GM10266 (cell line): Measurements from ENCODE around the gene DNAH11.

Experiments used
- DNase-seq: peaks from one replicate; pipeline ENCODE4 v3.0.0; 2012; ENCODE audit errors: extremely low spot score
- TF ChIP-seq, protein P1 (sequence below): IDR thresholded peaks from 2 replicates; pipeline ENCODE4 v1.5.1; 2012; ENCODE audit warnings: mild to moderate bottlenecking, low read depth; ENCODE audit not compliant: control insufficient read depth, insufficient read depth; ENCODE audit errors: missing control alignments

The DNAH11 gene, protein sequence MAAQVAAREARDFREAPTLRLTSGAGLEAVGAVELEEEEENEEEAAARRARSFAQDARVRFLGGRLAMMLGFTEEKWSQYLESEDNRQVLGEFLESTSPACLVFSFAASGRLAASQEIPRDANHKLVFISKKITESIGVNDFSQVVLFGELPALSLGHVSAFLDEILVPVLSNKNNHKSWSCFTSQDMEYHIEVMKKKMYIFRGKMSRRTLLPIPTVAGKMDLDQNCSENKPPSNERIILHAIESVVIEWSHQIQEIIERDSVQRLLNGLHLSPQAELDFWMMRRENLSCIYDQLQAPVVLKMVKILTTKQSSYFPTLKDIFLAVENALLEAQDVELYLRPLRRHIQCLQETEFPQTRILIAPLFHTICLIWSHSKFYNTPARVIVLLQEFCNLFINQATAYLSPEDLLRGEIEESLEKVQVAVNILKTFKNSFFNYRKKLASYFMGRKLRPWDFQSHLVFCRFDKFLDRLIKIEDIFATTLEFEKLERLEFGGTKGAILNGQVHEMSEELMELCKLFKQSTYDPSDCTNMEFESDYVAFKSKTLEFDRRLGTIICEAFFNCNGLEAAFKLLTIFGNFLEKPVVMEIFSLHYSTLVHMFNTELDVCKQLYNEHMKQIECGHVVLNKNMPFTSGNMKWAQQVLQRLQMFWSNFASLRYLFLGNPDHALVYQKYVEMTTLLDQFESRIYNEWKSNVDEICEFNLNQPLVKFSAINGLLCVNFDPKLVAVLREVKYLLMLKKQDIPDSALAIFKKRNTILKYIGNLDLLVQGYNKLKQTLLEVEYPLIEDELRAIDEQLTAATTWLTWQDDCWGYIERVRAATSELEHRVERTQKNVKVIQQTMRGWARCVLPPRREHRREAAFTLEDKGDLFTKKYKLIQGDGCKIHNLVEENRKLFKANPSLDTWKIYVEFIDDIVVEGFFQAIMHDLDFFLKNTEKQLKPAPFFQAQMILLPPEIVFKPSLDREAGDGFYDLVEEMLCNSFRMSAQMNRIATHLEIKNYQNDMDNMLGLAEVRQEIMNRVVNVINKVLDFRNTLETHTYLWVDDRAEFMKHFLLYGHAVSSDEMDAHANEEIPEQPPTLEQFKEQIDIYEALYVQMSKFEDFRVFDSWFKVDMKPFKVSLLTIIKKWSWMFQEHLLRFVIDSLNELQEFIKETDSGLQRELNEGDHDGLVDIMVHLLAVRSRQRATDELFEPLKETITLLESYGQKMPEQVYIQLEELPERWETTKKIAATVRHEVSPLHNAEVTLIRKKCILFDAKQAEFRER (N-terminal part only)

DNA sequence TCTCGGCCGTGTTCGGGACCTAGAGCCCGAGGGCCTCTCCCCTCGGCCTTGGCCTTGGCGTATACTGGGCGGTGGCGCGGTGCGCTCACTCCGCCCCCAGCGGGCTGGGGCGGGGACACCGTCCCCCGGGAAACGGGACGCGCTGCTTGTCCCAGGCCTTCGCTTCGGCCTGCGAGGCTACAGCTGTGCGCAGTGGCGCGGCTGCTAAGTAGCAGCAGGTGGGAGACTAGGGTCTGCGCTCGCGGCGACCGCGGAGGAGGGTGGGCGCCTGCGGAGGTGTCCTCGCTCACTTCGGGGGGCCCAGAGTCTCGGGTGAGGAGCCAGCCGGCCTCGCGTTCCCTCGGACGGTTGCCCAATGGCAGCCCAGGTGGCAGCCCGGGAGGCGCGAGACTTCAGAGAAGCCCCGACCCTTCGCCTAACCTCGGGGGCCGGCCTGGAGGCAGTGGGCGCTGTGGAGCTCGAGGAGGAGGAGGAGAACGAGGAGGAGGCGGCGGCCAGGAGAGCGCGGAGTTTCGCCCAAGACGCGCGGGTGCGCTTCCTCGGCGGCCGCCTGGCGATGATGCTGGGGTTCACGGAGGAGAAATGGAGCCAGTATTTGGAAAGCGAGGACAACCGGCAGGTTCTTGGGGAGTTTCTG, at the start of gene DNAH11:
Gene DNAH11, plus strand, starts transcription at position 149 of the 637 bp plus-strand sequence. Its CDS starts 207 bp downstream, at position 356.
- peak; percentile 85 for DNase-seq
- TF ChIP-seq, protein P1, sequence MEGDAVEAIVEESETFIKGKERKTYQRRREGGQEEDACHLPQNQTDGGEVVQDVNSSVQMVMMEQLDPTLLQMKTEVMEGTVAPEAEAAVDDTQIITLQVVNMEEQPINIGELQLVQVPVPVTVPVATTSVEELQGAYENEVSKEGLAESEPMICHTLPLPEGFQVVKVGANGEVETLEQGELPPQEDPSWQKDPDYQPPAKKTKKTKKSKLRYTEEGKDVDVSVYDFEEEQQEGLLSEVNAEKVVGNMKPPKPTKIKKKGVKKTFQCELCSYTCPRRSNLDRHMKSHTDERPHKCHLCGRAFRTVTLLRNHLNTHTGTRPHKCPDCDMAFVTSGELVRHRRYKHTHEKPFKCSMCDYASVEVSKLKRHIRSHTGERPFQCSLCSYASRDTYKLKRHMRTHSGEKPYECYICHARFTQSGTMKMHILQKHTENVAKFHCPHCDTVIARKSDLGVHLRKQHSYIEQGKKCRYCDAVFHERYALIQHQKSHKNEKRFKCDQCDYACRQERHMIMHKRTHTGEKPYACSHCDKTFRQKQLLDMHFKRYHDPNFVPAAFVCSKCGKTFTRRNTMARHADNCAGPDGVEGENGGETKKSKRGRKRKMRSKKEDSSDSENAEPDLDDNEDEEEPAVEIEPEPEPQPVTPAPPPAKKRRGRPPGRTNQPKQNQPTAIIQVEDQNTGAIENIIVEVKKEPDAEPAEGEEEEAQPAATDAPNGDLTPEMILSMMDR = no peak

DNA sequence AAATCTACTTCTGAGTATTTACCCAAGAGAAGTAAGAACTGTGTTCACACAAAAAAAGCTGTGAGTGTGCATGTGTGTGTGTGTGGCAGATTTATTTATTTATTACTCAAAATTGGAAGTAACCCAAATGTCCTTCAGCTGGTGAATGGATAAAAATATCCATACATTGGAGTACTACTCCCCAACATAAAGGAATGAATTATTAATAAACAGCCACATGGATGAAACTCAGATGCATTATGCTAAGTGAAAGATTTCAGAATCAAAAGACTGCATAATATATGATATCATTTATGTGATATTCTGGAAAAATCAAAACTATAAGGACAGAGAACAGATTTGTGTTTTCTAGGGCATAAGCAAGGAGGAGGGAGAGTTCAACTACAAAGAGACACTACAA, 47.1 kb upstream of the DNAH11 start:
- TF ChIP-seq, protein P1 = no peak
- DNase-seq = no peak

DNA sequence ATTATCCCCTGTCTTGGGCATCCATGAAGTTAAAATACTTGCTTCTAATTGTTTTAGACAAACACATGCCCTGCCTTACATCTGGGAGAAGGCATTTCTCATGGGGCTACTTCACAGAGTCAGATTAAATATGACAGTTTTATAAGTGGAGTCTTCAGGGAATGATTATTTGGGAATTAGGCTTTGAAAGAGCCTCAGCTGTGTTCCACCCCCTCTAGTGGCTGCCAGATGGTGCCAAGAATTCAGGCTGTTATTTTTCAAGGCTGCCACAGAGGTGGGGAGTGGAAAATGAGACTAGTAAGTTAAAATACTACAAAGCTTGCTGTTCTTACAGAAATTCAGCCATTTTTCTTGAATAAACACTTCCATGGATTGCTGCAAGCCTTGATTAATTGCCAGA, 45.8 kb upstream of the DNAH11 start:
- TF ChIP-seq, protein P1 = no peak
- DNase-seq = no peak

DNA sequence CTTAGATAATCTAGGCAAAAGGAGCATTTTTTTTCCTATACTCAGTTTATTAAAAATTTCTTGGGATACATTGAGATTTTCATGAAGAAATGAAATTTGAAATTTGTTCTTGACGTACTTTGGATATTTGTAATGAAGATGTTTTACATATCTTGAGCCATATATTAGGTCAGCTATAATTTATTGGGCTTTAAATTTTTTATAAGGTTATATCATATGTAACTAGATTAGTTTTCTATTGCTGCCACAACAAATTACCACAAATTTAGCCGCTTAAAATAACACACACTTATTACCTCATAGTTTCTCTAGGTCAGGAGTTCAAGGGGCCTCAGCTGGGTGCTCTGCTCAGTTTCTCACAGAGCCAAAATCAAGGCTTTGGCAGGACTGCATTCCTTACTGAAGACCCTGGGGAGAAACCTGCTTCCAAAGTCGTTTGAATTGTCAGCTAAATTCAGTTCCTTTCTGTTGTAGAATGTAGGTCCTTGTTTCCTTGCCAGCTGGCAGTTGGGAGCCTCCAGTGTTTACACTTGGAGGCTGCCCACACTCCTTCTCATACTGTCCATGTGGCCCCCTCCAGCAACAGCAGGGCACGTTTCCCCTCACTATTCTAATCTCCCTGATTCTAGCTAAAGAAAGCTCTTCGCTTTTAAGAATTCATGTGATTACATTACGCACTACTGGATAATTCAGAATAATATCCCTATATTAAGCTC, 42.6 kb upstream of the DNAH11 start:
- TF ChIP-seq, protein P1 = no peak

DNA sequence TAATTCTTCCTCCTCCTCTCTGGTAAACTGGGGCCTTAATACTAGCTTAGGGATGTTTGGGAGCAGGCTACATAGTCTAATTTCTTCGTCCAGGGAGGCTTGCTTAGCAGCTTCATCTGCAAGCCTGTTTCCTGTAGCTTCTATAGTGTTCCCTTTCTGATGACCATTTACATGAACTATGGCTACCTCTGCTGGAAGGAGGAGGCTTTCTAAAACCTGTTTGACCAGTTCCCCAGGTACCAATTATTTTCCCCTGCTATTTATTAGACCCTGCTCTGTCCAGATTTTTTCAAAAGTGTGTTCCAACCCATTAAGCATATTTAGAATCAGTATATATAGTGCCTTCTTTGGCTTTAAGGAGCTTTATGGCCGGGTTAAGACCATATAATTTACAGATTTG, 38.8 kb upstream of the DNAH11 start:
- DNase-seq = no peak

More for the DNA sequence above, 42.6 kb upstream of the DNAH11 start:
- no peak for DNase-seq

More for the DNA sequence above, 38.8 kb upstream of the DNAH11 start:
- TF ChIP-seq, protein P1 = no peak
